Measurements from ENCODE around the gene TENM3. TPM values are rescaled to one million over a fixed set of nuclear protein-coding genes. Genes with fewer than 3 reads are reported as not detected.

TENM3 gene
- polyA plus RNA-seq, 1 experiment = 9.2 TPM

GRCh38 chr4:182758273-182758672 is 515.1 kb downstream of the TENM3 start:
- TF ChIP-seq CTCF (IDR thresholded peaks at IDR 0.05; ENCODE audit: insufficient read depth, low read depth, low read length) = no peak
- DNase-seq (ENCODE audit: low read depth) = no peak
- Histone ChIP-seq H3K4me3 (ENCODE audit: low read depth, low read length) (no peak overlapping the region), H3K36me3 (ENCODE audit: control insufficient read depth, insufficient read depth, low read length) (no peaks in the 10 kb centered on the region), H3K27me3 (ENCODE audit: control insufficient read depth, insufficient read depth, low read length) (no peaks in the 10 kb centered on the region)
- CTCF ChIA-PET = no interaction called here
- POLR2A ChIA-PET = no interaction called here

GRCh38 chr4:182760551-182761043 is 517.4 kb downstream of the TENM3 start:
- H3K36me3 ChIP-seq (ENCODE audit: control insufficient read depth, insufficient read depth, low read length) = no peaks in the 10 kb centered on the region
- CTCF ChIA-PET = no interaction called here
- no peak for DNase-seq (ENCODE audit: low read depth)
- POLR2A ChIA-PET = no interaction called here
- TF ChIP-seq CTCF (IDR thresholded peaks at IDR 0.05; ENCODE audit: insufficient read depth, low read depth, low read length) = no peak
- H3K4me3 ChIP-seq (ENCODE audit: low read depth, low read length) = no peak overlapping the region
- no peaks in the 10 kb centered on the region for H3K27me3 ChIP-seq (ENCODE audit: control insufficient read depth, insufficient read depth, low read length)

- Histone ChIP-seq H3K27me3 (ENCODE audit: control insufficient read depth, insufficient read depth, low read length) (no peaks in the 10 kb centered on the region), H3K36me3 (ENCODE audit: control insufficient read depth, insufficient read depth, low read length) (no peaks in the 10 kb centered on the region), H3K4me3 (ENCODE audit: low read depth, low read length) (no peak overlapping the region)
- POLR2A ChIA-PET = interaction anchor here (0.5 kb wide), 1 partner anchor 135 kb away, joined by 3 read pairs; no protein-coding TSS in a partner anchor
- no peak for DNase-seq (ENCODE audit: low read depth)
- no peak for TF ChIP-seq CTCF (IDR thresholded peaks at IDR 0.05; ENCODE audit: insufficient read depth, low read depth, low read length)
- CTCF ChIA-PET = no interaction called here
Observed at GRCh38 chr4:182764137-182764536, 520.9 kb downstream of the TENM3 start.

- CTCF ChIA-PET = interaction anchor here (0.5 to 1.2 kb wide), 2 partner anchors 42 to 343 kb away, joined by 3 read pairs; no protein-coding TSS in a partner anchor
- TF ChIP-seq CTCF (IDR thresholded peaks at IDR 0.05; ENCODE audit: insufficient read depth, low read depth, low read length) = no peak
- POLR2A ChIA-PET = no interaction called here
Observed at GRCh38 chr4:182764642-182765041, 521.4 kb downstream of the TENM3 start.

GRCh38 chr4:182765987-182766856 is 523.0 kb downstream of the TENM3 start:
- POLR2A ChIA-PET = no interaction called here

More at GRCh38 chr4:182764642-182765041, 521.4 kb downstream of the TENM3 start:
- Histone ChIP-seq H3K4me3 (ENCODE audit: low read depth, low read length) (no peak overlapping the region), H3K36me3 (ENCODE audit: control insufficient read depth, insufficient read depth, low read length) (no peaks in the 10 kb centered on the region), H3K27me3 (ENCODE audit: control insufficient read depth, insufficient read depth, low read length) (no peaks in the 10 kb centered on the region)
- no peak for DNase-seq (ENCODE audit: low read depth)

More at GRCh38 chr4:182765987-182766856, 523.0 kb downstream of the TENM3 start:
- no peaks in the 10 kb centered on the region for H3K27me3 ChIP-seq (ENCODE audit: control insufficient read depth, insufficient read depth, low read length)
- H3K4me3 ChIP-seq (ENCODE audit: low read depth, low read length) = no peak overlapping the region
- no peak for DNase-seq (ENCODE audit: low read depth)
- no peaks in the 10 kb centered on the region for H3K36me3 ChIP-seq (ENCODE audit: control insufficient read depth, insufficient read depth, low read length)
- CTCF ChIA-PET = no interaction called here
- TF ChIP-seq CTCF (IDR thresholded peaks at IDR 0.05; ENCODE audit: insufficient read depth, low read depth, low read length) = no peak

Data from BJ (cell line).